Activated CD8-positive, alpha-beta memory T cell treated with anti-CD3 and anti-CD28 coated beads for 36 hours (primary cell): ENCODE data around the gene HEBP2. TPM values are rescaled to one million over a fixed set of nuclear protein-coding genes. Genes with fewer than 3 reads are reported as not detected.
"Not testable (repeated sequence)": the region's sequence is repeated elsewhere in the genome, so short reads cannot be mapped to it uniquely, and the experiment has no call there.

Source experiments
- CTCF ChIA-PET: fragments of 350-600 bp; sonication (Branson Sonifier 250); formaldehyde crosslinking; loops from one replicate; lab custom pipeline; 2021; ENCODE audit warnings: antibody characterized with exemption; lab: Charles Lee
- POLR2A ChIA-PET: fragments of 350-600 bp; sonication (Branson Sonifier 250); formaldehyde crosslinking; loops from one replicate; lab custom pipeline; 2021; ENCODE audit warnings: antibody characterized with exemption; lab: Charles Lee
- total RNA-seq, 2 experiments: library from RNA; stranded (reverse); gene quantifications; one replicate each; pipeline ENCODE4 v1.2.3, GENCODE V29; 2021

HEBP2 gene
- total RNA-seq, 2 experiments from 2014 or later: 25.4 to 28.6 TPM

GRCh38 chr6:138418118-138418742 is 14.2 kb downstream of the HEBP2 start:
- CTCF ChIA-PET: interaction anchor here (1.2 kb wide), 1 partner anchor 302 kb away, joined by 4 read pairs; no protein-coding TSS in a partner anchor
- POLR2A ChIA-PET: no interaction called here

GRCh38 chr6:138419766-138420165 is 15.7 kb downstream of the HEBP2 start:
- CTCF ChIA-PET: no interaction called here

GRCh38 chr6:138420356-138420755 is 16.3 kb downstream of the HEBP2 start:
- CTCF ChIA-PET: interaction anchor here (1.2 kb wide), 1 partner anchor 9 kb away, joined by 4 read pairs; no protein-coding TSS in a partner anchor
- POLR2A ChIA-PET: no interaction called here

More at GRCh38 chr6:138419766-138420165, 15.7 kb downstream of the HEBP2 start:
- POLR2A ChIA-PET: no interaction called here

- ChIA-PET POLR2A (no interaction called here), CTCF (interaction anchor here (0.6 to 1.2 kb wide), 2 partner anchors 9 to 38 kb away, joined by 3 to 4 read pairs; no protein-coding TSS in a partner anchor)
Measured at GRCh38 chr6:138421089-138421488, 17.1 kb downstream of the HEBP2 start.

- ChIA-PET POLR2A (no interaction called here), CTCF (interaction anchor here (0.6 to 1.2 kb wide), 2 partner anchors 8 to 39 kb away, joined by 3 to 4 read pairs; no protein-coding TSS in a partner anchor)
Measured at GRCh38 chr6:138421608-138422007, 17.6 kb downstream of the HEBP2 start.

GRCh38 chr6:138422861-138423260 is 18.8 kb downstream of the HEBP2 start:
- ChIA-PET POLR2A (no interaction called here), CTCF (interaction anchor here (1.2 kb wide), 1 partner anchor 88 kb away, joined by 3 read pairs; no protein-coding TSS in a partner anchor)

GRCh38 chr6:138424004-138424904 is 20.2 kb downstream of the HEBP2 start:
- ChIA-PET CTCF (no interaction called here), POLR2A (interaction anchor here (0.6 kb wide), 1 partner anchor 10 kb away, joined by 3 read pairs; no protein-coding TSS in a partner anchor)

GRCh38 chr6:138425256-138425655 is 21.2 kb downstream of the HEBP2 start:
- POLR2A ChIA-PET, CTCF ChIA-PET: not testable (repeated sequence)

- ChIA-PET POLR2A (no interaction called here), CTCF (interaction anchor here (0.7 to 1.6 kb wide), 4 partner anchors 81 to 94 kb away, joined by 3 to 5 read pairs (median 4); no protein-coding TSS in a partner anchor)
Measured at GRCh38 chr6:138426500-138427123, 22.6 kb downstream of the HEBP2 start.

GRCh38 chr6:138427701-138428100 is 23.7 kb downstream of the HEBP2 start:
- CTCF ChIA-PET: interaction anchor here (1.5 to 1.6 kb wide), 4 partner anchors 82 to 312 kb away, joined by 3 to 6 read pairs (median 4); no protein-coding TSS in a partner anchor
- POLR2A ChIA-PET: no interaction called here

GRCh38 chr6:138428944-138429598 is 25.0 kb downstream of the HEBP2 start:
- POLR2A ChIA-PET: interaction anchor here (0.6 kb wide), 1 partner anchor 95 kb away, joined by 3 read pairs; no protein-coding TSS in a partner anchor
- CTCF ChIA-PET: interaction anchor here (0.9 to 2.8 kb wide), 8 partner anchors 8 to 314 kb away, joined by 3 to 11 read pairs (median 4); no protein-coding TSS in a partner anchor

GRCh38 chr6:138429761-138430160 is 25.7 kb downstream of the HEBP2 start:
- ChIA-PET CTCF (interaction anchor here (0.6 to 2.8 kb wide), 8 partner anchors 9 to 540 kb away, joined by 3 to 11 read pairs (median 4); no protein-coding TSS in a partner anchor), POLR2A (interaction anchor here (0.6 kb wide), 1 partner anchor 94 kb away, joined by 3 read pairs; no protein-coding TSS in a partner anchor)

- CTCF ChIA-PET: interaction anchor here (0.6 to 2.8 kb wide), 7 partner anchors 10 to 539 kb away, joined by 3 to 11 read pairs (median 4); no protein-coding TSS in a partner anchor
- POLR2A ChIA-PET: no interaction called here
Measured at GRCh38 chr6:138430361-138431145, 26.5 kb downstream of the HEBP2 start.

- ChIA-PET POLR2A (no interaction called here), CTCF (interaction anchor here (2.1 to 2.8 kb wide), 2 partner anchors 78 to 87 kb away, joined by 6 to 11 read pairs; no protein-coding TSS in a partner anchor)
Measured at GRCh38 chr6:138431256-138432062, 27.4 kb downstream of the HEBP2 start.

- POLR2A ChIA-PET: no interaction called here
- CTCF ChIA-PET: no interaction called here
Measured at GRCh38 chr6:138432063-138432356, 28.0 kb downstream of the HEBP2 start.

GRCh38 chr6:138434096-138434495 is 30.1 kb downstream of the HEBP2 start:
- ChIA-PET CTCF (no interaction called here), POLR2A (interaction anchor here (0.6 kb wide), 1 partner anchor 10 kb away, joined by 3 read pairs; no protein-coding TSS in a partner anchor)

- ChIA-PET POLR2A (no interaction called here), CTCF (no interaction called here)
Measured at GRCh38 chr6:138434925-138435324, 30.9 kb downstream of the HEBP2 start.
